T-helper 2 cell treated with Interferon-gamma antibody and Interleukin-4, amounts not matched to agents 5 μg/mL and 100 μg/mL, for 36 hours (primary cell): Measurements from ENCODE around the gene ZNF536.

Experiments
- DNase-seq: peaks from one replicate; pipeline ENCODE4 v3.0.0; 2021; ENCODE audit warnings: low spot score
- H3K27ac Mint-ChIP-seq: one replicate; pipeline ENCODE4 v1.8.0; 2021; ENCODE audit warnings: mild to moderate bottlenecking, mixed read lengths
- H3K27me3 Mint-ChIP-seq: one replicate; pipeline ENCODE4 v1.8.0; 2021; ENCODE audit warnings: low read depth, mixed read lengths
- H3K36me3 Mint-ChIP-seq: one replicate; pipeline ENCODE4 v1.8.0; 2021; ENCODE audit warnings: low read depth, mixed read lengths
- H3K4me1 Mint-ChIP-seq: one replicate; pipeline ENCODE4 v1.8.0; 2021; ENCODE audit warnings: low read depth, mixed read lengths
- H3K4me3 Mint-ChIP-seq: one replicate; pipeline ENCODE4 v1.8.0; 2022; ENCODE audit warnings: mild to moderate bottlenecking, moderate library complexity, mixed read lengths
- H3K9me3 Mint-ChIP-seq: one replicate; pipeline ENCODE4 v1.8.0; 2021; ENCODE audit warnings: mixed read lengths

The ZNF536 gene

GRCh38 chr19:30516111-30516510 lies 143.9 kb downstream of the ZNF536 start:
- Mint-ChIP-seq H3K4me3 (no peak overlapping the region), H3K9me3 (no peaks in the 10 kb centered on the region), H3K36me3 (no peaks in the 10 kb centered on the region), H3K27me3 (no peaks in the 10 kb centered on the region), H3K27ac (no peak overlapping the region), H3K4me1 (no peaks in the 10 kb centered on the region)
- DNase-seq: no peak

- no peak for DNase-seq
- no peaks in the 10 kb centered on the region for H3K9me3 Mint-ChIP-seq
- no peak overlapping the region for H3K4me3 Mint-ChIP-seq
- H3K27me3 Mint-ChIP-seq: no peaks in the 10 kb centered on the region
- H3K4me1 Mint-ChIP-seq: no peaks in the 10 kb centered on the region
- H3K36me3 Mint-ChIP-seq: no peaks in the 10 kb centered on the region
- H3K27ac Mint-ChIP-seq: no peak overlapping the region
These were observed 144.3 kb downstream of the ZNF536 start for GRCh38 chr19:30516531-30516930.

- Mint-ChIP-seq H3K4me3 (no peak overlapping the region), H3K4me1 (no peaks in the 10 kb centered on the region), H3K27me3 (no peaks in the 10 kb centered on the region), H3K36me3 (no peaks in the 10 kb centered on the region), H3K9me3 (no peaks in the 10 kb centered on the region), H3K27ac (no peak overlapping the region)
- DNase-seq: no peak
These were observed 146.9 kb downstream of the ZNF536 start for GRCh38 chr19:30518965-30519606.

- Mint-ChIP-seq H3K4me1 (no peaks in the 10 kb centered on the region), H3K27ac (no peak overlapping the region), H3K36me3 (no peaks in the 10 kb centered on the region), H3K9me3 (no peaks in the 10 kb centered on the region), H3K4me3 (no peak overlapping the region), H3K27me3 (no peaks in the 10 kb centered on the region)
- no peak for DNase-seq
These were observed 147.5 kb downstream of the ZNF536 start for GRCh38 chr19:30519607-30520205.

GRCh38 chr19:30520735-30521479 lies 148.7 kb downstream of the ZNF536 start:
- H3K27me3 Mint-ChIP-seq: no peaks in the 10 kb centered on the region
- no peak overlapping the region for H3K27ac Mint-ChIP-seq
- H3K4me3 Mint-ChIP-seq: no peak overlapping the region
- DNase-seq: no peak
- no peaks in the 10 kb centered on the region for H3K36me3 Mint-ChIP-seq
- H3K4me1 Mint-ChIP-seq: no peaks in the 10 kb centered on the region
- no peaks in the 10 kb centered on the region for H3K9me3 Mint-ChIP-seq

- Mint-ChIP-seq H3K4me1 (no peaks in the 10 kb centered on the region), H3K36me3 (no peaks in the 10 kb centered on the region), H3K27me3 (no peaks in the 10 kb centered on the region), H3K4me3 (no peak overlapping the region), H3K27ac (no peak overlapping the region), H3K9me3 (no peaks in the 10 kb centered on the region)
- no peak for DNase-seq
These were observed 149.8 kb downstream of the ZNF536 start for GRCh38 chr19:30521937-30522336.

- H3K4me1 Mint-ChIP-seq: no peaks in the 10 kb centered on the region
These were observed 150.2 kb downstream of the ZNF536 start for GRCh38 chr19:30522341-30522740.

GRCh38 chr19:30523791-30524190 lies 151.6 kb downstream of the ZNF536 start:
- H3K4me3 Mint-ChIP-seq: no peak overlapping the region
- H3K36me3 Mint-ChIP-seq: no peaks in the 10 kb centered on the region
- H3K27ac Mint-ChIP-seq: no peak overlapping the region
- H3K27me3 Mint-ChIP-seq: no peaks in the 10 kb centered on the region
- no peaks in the 10 kb centered on the region for H3K4me1 Mint-ChIP-seq
- no peaks in the 10 kb centered on the region for H3K9me3 Mint-ChIP-seq
- no peak for DNase-seq

More at GRCh38 chr19:30522341-30522740, 150.2 kb downstream of the ZNF536 start:
- Mint-ChIP-seq H3K9me3 (no peaks in the 10 kb centered on the region), H3K4me3 (no peak overlapping the region), H3K36me3 (no peaks in the 10 kb centered on the region), H3K27me3 (no peaks in the 10 kb centered on the region), H3K27ac (no peak overlapping the region)
- DNase-seq: no peak

DNA sequence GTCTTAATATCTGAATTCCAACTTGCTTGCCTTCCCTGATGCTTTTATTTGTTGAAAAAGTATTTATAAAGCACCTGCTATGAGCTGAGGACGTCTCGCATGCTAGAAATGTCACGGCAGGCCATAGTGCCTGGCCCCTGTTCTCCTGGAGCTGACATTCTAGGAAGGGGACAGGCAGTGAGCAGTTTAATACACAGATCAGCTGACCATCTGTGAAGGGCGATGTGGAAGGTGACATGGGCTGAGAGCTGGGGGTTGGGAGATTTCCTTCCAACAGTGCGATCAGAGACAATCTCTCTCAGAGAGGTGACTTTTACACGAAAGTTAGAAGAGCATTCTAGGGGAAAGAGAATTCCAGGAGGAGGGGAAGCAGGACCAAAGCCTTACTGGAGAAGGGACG lies 153.2 kb downstream of the ZNF536 start:
- H3K27me3 Mint-ChIP-seq: no peaks in the 10 kb centered on the region
- no peak overlapping the region for H3K4me3 Mint-ChIP-seq
- DNase-seq: no peak
- no peaks in the 10 kb centered on the region for H3K9me3 Mint-ChIP-seq
- H3K36me3 Mint-ChIP-seq: no peaks in the 10 kb centered on the region
- H3K4me1 Mint-ChIP-seq: no peaks in the 10 kb centered on the region
- no peak overlapping the region for H3K27ac Mint-ChIP-seq

DNA sequence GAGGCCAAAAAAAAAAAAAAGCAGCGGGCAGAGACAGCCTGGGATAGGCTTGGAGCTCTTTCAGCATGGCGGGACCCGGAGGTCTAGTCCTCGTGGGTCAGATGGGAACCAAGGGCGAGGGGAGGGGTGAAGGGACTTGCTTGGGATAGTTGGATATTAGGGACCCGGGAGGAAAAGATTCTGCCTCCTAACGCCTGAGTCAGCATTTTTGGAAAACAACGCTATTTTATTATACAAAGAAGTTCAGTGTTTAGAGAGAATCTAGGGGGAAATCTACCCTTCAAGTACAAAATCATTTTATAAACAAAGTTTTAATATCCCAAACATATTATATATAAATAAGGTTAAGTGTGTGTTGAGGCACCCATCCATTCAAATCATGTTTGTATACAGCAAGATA lies 156.7 kb downstream of the ZNF536 start:
- Mint-ChIP-seq H3K27me3 (no peaks in the 10 kb centered on the region), H3K9me3 (no peaks in the 10 kb centered on the region), H3K36me3 (no peaks in the 10 kb centered on the region), H3K4me1 (no peaks in the 10 kb centered on the region), H3K27ac (no peak overlapping the region), H3K4me3 (no peak overlapping the region)
- no peak for DNase-seq

DNA sequence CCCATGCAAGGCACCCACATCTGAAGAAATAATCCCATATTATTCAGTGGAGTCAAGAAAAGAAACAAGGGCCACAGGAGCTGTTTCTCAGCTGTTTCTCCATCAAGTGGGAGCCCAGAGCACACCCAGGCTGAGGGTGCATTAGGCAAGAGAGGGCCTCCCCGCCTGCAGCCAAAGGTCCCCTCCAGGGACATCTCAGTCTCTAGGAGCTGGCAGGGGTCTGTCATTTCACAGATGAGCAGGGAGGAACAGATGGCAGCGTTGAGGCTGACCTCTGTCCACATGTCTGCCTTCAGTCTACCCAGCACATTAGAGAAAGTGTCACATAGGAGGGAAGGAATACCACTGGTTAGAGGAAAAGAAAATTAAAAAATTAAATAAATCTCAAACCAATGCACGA lies 157.7 kb downstream of the ZNF536 start:
- no peak for DNase-seq
- Mint-ChIP-seq H3K27ac (no peak overlapping the region), H3K36me3 (no peaks in the 10 kb centered on the region), H3K4me3 (no peak overlapping the region), H3K27me3 (no peaks in the 10 kb centered on the region), H3K4me1 (no peaks in the 10 kb centered on the region), H3K9me3 (no peaks in the 10 kb centered on the region)

DNA sequence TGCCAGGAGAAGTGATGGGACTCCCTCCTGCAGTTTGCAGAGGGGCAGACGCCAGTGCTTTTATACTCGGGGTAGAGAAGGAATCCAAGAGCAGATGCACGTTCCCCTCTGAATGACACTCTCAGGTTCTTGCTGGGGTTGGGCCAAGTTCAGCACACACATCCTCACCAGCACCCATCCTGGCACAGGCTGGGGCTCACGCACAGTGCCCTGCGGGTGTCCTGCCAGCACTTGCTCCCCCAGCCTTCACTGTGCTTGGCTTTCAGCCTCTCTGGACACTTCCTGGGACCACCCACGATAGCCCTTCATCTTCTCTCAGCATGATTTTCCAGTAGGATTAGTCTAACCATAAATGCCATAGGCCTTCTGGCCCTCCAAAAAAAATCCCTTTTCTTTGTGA lies 158.6 kb downstream of the ZNF536 start:
- no peak overlapping the region for H3K4me3 Mint-ChIP-seq
- H3K4me1 Mint-ChIP-seq: no peaks in the 10 kb centered on the region
- H3K36me3 Mint-ChIP-seq: no peaks in the 10 kb centered on the region
- DNase-seq: no peak
- H3K9me3 Mint-ChIP-seq: no peaks in the 10 kb centered on the region
- no peaks in the 10 kb centered on the region for H3K27me3 Mint-ChIP-seq
- no peak overlapping the region for H3K27ac Mint-ChIP-seq

- no peaks in the 10 kb centered on the region for H3K27me3 Mint-ChIP-seq
- no peaks in the 10 kb centered on the region for H3K4me1 Mint-ChIP-seq
- no peaks in the 10 kb centered on the region for H3K36me3 Mint-ChIP-seq
- H3K4me3 Mint-ChIP-seq: no peak overlapping the region
- H3K27ac Mint-ChIP-seq: no peak overlapping the region
- DNase-seq: no peak
- no peaks in the 10 kb centered on the region for H3K9me3 Mint-ChIP-seq
These were observed 162.8 kb downstream of the ZNF536 start for GRCh38 chr19:30535011-30535410.

DNA sequence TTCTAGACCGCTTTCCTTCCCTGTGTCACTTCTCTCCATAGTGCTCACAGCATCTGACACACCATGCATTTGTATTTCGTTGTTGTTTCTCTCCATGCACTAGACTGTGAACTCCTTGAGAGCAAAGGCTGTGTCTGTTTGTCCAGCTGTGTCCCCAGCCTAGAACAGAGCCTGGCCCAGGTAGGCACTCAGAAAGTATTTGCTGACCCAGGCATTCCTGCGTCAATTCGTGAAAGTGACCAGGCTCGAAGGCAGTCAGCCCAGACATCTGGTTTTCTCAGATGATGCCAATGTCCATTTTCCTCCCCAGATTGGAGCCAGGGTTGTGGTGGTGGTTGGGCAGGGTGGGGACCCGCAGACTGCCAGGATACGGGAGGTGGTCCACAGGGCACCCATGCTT lies 164.8 kb downstream of the ZNF536 start:
- Mint-ChIP-seq H3K9me3 (no peaks in the 10 kb centered on the region), H3K36me3 (no peaks in the 10 kb centered on the region), H3K4me3 (no peak overlapping the region), H3K27ac (no peak overlapping the region), H3K4me1 (no peaks in the 10 kb centered on the region), H3K27me3 (no peaks in the 10 kb centered on the region)
- DNase-seq: no peak
